H1 (cell line): ENCODE measurements around the gene CDPF1. TPM values are rescaled to one million over a fixed set of nuclear protein-coding genes. Genes with fewer than 3 reads are reported as not detected.

Experiments used
- CTCF ChIA-PET: fragments of 300-600 bp; sonication (Branson Sonifier 250); formaldehyde crosslinking; loops from one replicate; lab custom pipeline; 2021; ENCODE audit not compliant: partially characterized antibody; lab: Charles Lee
- POLR2A ChIA-PET: fragments of 300-600 bp; sonication (Branson Sonifier 250); formaldehyde crosslinking; loops from one replicate; lab custom pipeline; 2021; ENCODE audit warnings: inconsistent platforms; ENCODE audit not compliant: partially characterized antibody; lab: Charles Lee
- DNase-seq, 2 experiments: peaks; one replicate each; pipeline versions ENCODE4 v3.0.0 to v3.0.0-alpha.2; 2010 to 2022; ENCODE audit warnings: low spot score in 2 of 2, low read depth in 1 of 2, mixed read lengths in 1 of 2
- FAIRE-seq: peaks from 2 replicates; lab custom pipeline; 2011; peaks lifted over from hg19 to GRCh38; lab: Jason Lieb, UNC
- H2AFZ ChIP-seq: 2 replicates; pipeline ENCODE4 v1.8.1; 2012; ENCODE audit warnings: low read length, inconsistent platforms
- H2AK5ac ChIP-seq: 2 replicates; pipeline ENCODE4 v1.6.1; 2013; ENCODE audit warnings: low read depth, low read length
- H2BK120ac ChIP-seq: replicated peaks from 2 replicates; pipeline ENCODE3; 2013; ENCODE audit warnings: low read depth, low read length, inconsistent platforms
- H2BK12ac ChIP-seq: 2 replicates; pipeline ENCODE4 v1.6.1; 2013; ENCODE audit warnings: low read depth, low read length
- H2BK15ac ChIP-seq: 2 replicates; pipeline ENCODE4 v1.6.1; 2013; ENCODE audit warnings: low read length
- H2BK20ac ChIP-seq: 2 replicates; pipeline ENCODE4 v1.6.1; 2013; ENCODE audit warnings: low read length
- H2BK5ac ChIP-seq: 2 replicates; pipeline ENCODE4 v1.6.1; 2013; ENCODE audit warnings: low read depth, low read length
- H3K14ac ChIP-seq: 2 replicates; pipeline ENCODE4 v1.6.1; 2013; ENCODE audit warnings: inconsistent platforms; ENCODE audit not compliant: insufficient read length
- H3K18ac ChIP-seq: 2 replicates; pipeline ENCODE4 v1.6.1; 2013; ENCODE audit warnings: low read length; ENCODE audit errors: extremely low read depth
- H3K23ac ChIP-seq: 2 replicates; pipeline ENCODE4 v1.6.1; 2013; ENCODE audit warnings: inconsistent platforms; ENCODE audit not compliant: insufficient read length
- H3K23me2 ChIP-seq: 2 replicates; pipeline ENCODE4 v1.6.1; 2013; ENCODE audit warnings: low read depth, low read length
- H3K27ac ChIP-seq: 2 replicates; pipeline ENCODE4 v1.6.1; 2011; ENCODE audit warnings: low read depth, low read length, inconsistent platforms
- H3K27me3 ChIP-seq, 4 experiments: replicated peaks in 1 of 4; 1 replicate in 1 of 4; 2 replicates in 3 of 4; pipeline versions ENCODE4 v1.6.1 to v1.8.1; 2011 to 2013; ENCODE audit warnings: low read length in 3 of 4, mild to moderate bottlenecking in 3 of 4, inconsistent platforms in 2 of 4, mixed read lengths in 2 of 4, moderate library complexity in 1 of 4; ENCODE audit not compliant: control insufficient read depth in 3 of 4, insufficient read depth in 3 of 4; ENCODE audit errors: extremely low read depth in 1 of 4
- H3K36me3 ChIP-seq, 4 experiments: 2 replicates each; pipeline versions ENCODE4 v1.6.1 to v1.8.1; 2011 to 2013; ENCODE audit warnings: mild to moderate bottlenecking in 4 of 4, low read length in 3 of 4, moderate library complexity in 2 of 4, control low read depth in 1 of 4, inconsistent platforms in 1 of 4; ENCODE audit not compliant: insufficient read depth in 4 of 4, control insufficient read depth in 2 of 4
- H3K4ac ChIP-seq: replicated peaks from 2 replicates; pipeline ENCODE3; 2013; ENCODE audit warnings: low read length, low read depth, mixed read lengths, inconsistent platforms; ENCODE audit not compliant: insufficient read length
- H3K4me1 ChIP-seq, 4 experiments: replicated peaks in 1 of 4; 1 replicate in 1 of 4; 2 replicates in 3 of 4; pipeline versions ENCODE4 v1.6.1 to v1.8.1; 2011 to 2013; ENCODE audit warnings: low read length in 3 of 4, inconsistent platforms in 2 of 4, mixed read lengths in 1 of 4; ENCODE audit not compliant: insufficient read depth in 4 of 4, control insufficient read depth in 3 of 4
- H3K4me2 ChIP-seq, 2 experiments: 2 replicates each; pipeline versions ENCODE4 v1.6.1 to v1.8.1; 2011 to 2013; ENCODE audit warnings: low read depth in 2 of 2, low read length in 2 of 2, control low read depth in 1 of 2, inconsistent platforms in 1 of 2, mild to moderate bottlenecking in 1 of 2; ENCODE audit not compliant: insufficient read depth in 1 of 2
- H3K4me3 ChIP-seq, 4 experiments: fragments of 200-600, 300-600 bp in 1 of 4; sonication (generic), shearing (Covaris generic), sonication (Bioruptor Twin) in 1 of 4; 2 replicates each; pipeline versions ENCODE4 v1.5.1 to v1.8.1; 2011 to 2016; ENCODE audit warnings: low read length in 4 of 4, low read depth in 3 of 4, control low read depth in 2 of 4, inconsistent platforms in 2 of 4, mild to moderate bottlenecking in 2 of 4, mixed read lengths in 1 of 4, moderate library complexity in 1 of 4; ENCODE audit not compliant: insufficient read depth in 2 of 4; ENCODE audit errors: extremely low read depth in 1 of 4
- H3K56ac ChIP-seq: replicated peaks from 2 replicates; pipeline ENCODE3; 2013; ENCODE audit warnings: low read depth, mild to moderate bottlenecking, mixed read lengths, low read length, inconsistent platforms; ENCODE audit not compliant: insufficient read length
- H3K79me1 ChIP-seq: 2 replicates; pipeline ENCODE4 v1.6.1; 2013; ENCODE audit warnings: low read depth, low read length, control low read depth
- H3K79me2 ChIP-seq, 2 experiments: 2 replicates each; pipeline versions ENCODE4 v1.6.1 to v1.8.1; 2012 to 2013; ENCODE audit warnings: low read length in 2 of 2, mild to moderate bottlenecking in 2 of 2, inconsistent platforms in 1 of 2; ENCODE audit not compliant: insufficient read depth in 2 of 2, control insufficient read depth in 1 of 2
- H3K9ac ChIP-seq, 4 experiments: replicated peaks in 1 of 4; 1 replicate in 1 of 4; 2 replicates in 3 of 4; pipeline versions ENCODE4 v1.6.1 to v1.8.1; 2011 to 2013; ENCODE audit warnings: low read depth in 3 of 4, low read length in 3 of 4, control low read depth in 2 of 4, mild to moderate bottlenecking in 2 of 4, moderate library complexity in 2 of 4, inconsistent platforms in 1 of 4; ENCODE audit errors: extremely low read depth in 1 of 4
- H3K9me3 ChIP-seq, 2 experiments: 2 replicates each; pipeline versions ENCODE4 v1.6.1 to v1.8.1; 2012 to 2013; ENCODE audit warnings: mild to moderate bottlenecking in 2 of 2, moderate library complexity in 2 of 2, control low read depth in 1 of 2, inconsistent platforms in 1 of 2, low read depth in 1 of 2, low read length in 1 of 2, mixed read lengths in 1 of 2; ENCODE audit not compliant: insufficient read depth in 2 of 2
- H4K20me1 ChIP-seq, 2 experiments: replicated peaks in 1 of 2; 2 replicates each; pipeline versions ENCODE3 to v1.8.1; 2011 to 2013; ENCODE audit warnings: inconsistent platforms in 2 of 2, low read length in 2 of 2, mild to moderate bottlenecking in 1 of 2; ENCODE audit not compliant: insufficient read depth in 2 of 2, control insufficient read depth in 1 of 2
- H4K5ac ChIP-seq: 2 replicates; pipeline ENCODE4 v1.6.1; 2013; ENCODE audit warnings: low read length, low read depth, mixed read lengths, inconsistent platforms; ENCODE audit not compliant: insufficient read length
- H4K8ac ChIP-seq: 2 replicates; pipeline ENCODE4 v1.8.0; 2013; ENCODE audit warnings: mild to moderate bottlenecking, moderate library complexity, low read length, inconsistent platforms; ENCODE audit not compliant: insufficient read depth; ENCODE audit errors: extremely low read depth
- H4K91ac ChIP-seq: replicated peaks from 2 replicates; pipeline ENCODE3; 2013; ENCODE audit warnings: low read length, mixed read lengths, inconsistent platforms; ENCODE audit not compliant: insufficient read length
- BACH1 ChIP-seq: IDR thresholded peaks from 2 replicates; pipeline ENCODE4 v1.6.1; 2012; ENCODE audit warnings: low read length, improper control_type of control experiment
- BRCA1 ChIP-seq: IDR thresholded peaks from 2 replicates; pipeline ENCODE4 v1.6.1; 2012; ENCODE audit warnings: low read depth, low read length, improper control_type of control experiment
- CBX5 ChIP-seq: fragments of 300-800, 300-1000 bp; sonication (generic); IDR thresholded peaks from 2 replicates; pipeline ENCODE4 v1.7.1; 2016; ENCODE audit warnings: antibody characterized with exemption, low read length, low read depth
- CHD2 ChIP-seq: IDR thresholded peaks from 2 replicates; pipeline ENCODE4 v1.6.1; 2012; ENCODE audit warnings: low read length, improper control_type of control experiment
- CTBP2 ChIP-seq: IDR thresholded peaks from 2 replicates; pipeline ENCODE4 v1.7.0; 2011; ENCODE audit warnings: borderline replicate concordance, mild to moderate bottlenecking, moderate library complexity, mixed read lengths, low read length; ENCODE audit not compliant: insufficient read depth, insufficient read length
- CTCF ChIP-seq, 3 experiments: IDR thresholded peaks; 1 replicate in 2 of 3; 2 replicates in 1 of 3; pipeline versions ENCODE4 v1.5.1 to v1.6.1; 2011; ENCODE audit warnings: low read length in 3 of 3, mild to moderate bottlenecking in 3 of 3, inconsistent platforms in 2 of 3, low read depth in 1 of 3, moderate library complexity in 1 of 3; ENCODE audit not compliant: insufficient read depth in 1 of 3; ENCODE audit errors: control extremely low read depth in 1 of 3
- KDM5A ChIP-seq: fragments of 200-600 bp; IDR thresholded peaks from 2 replicates; pipeline ENCODE4 v1.7.1; 2012; ENCODE audit warnings: mild to moderate bottlenecking, low read length, inconsistent platforms, mixed read lengths
- RBBP5 ChIP-seq: IDR thresholded peaks from 2 replicates; pipeline ENCODE4 v1.7.1; 2012; ENCODE audit warnings: low read depth, mild to moderate bottlenecking, inconsistent platforms, low read length, moderate library complexity, borderline replicate concordance
- SP4 ChIP-seq: IDR thresholded peaks from 2 replicates; pipeline ENCODE4 v1.6.1; 2012; ENCODE audit warnings: low read length, inconsistent platforms
- WGBS, 2 experiments: shearing (Covaris generic) in 1 of 2; methylation state at CpG; one replicate each; pipeline versions ENCODE4 v1.1.6 to v1.1.7; 2013 to 2015; ENCODE audit warnings: low lambda C conversion rate in 2 of 2, mixed read lengths in 2 of 2, inconsistent platforms in 1 of 2, low coverage in 1 of 2, missing lambda C conversion rate in 1 of 2; ENCODE audit not compliant: insufficient replicate concordance in 2 of 2, insufficient coverage in 1 of 2, insufficient read length in 1 of 2; ENCODE audit errors: extremely low coverage in 1 of 2, missing lambda C conversion rate in 1 of 2; 5-methylcytosine and 5-hydroxymethylcytosine counted together
- polyA plus RNA-seq, 7 experiments: library from polyadenylated mRNA; depleted of rRNA in 3 of 7; stranded (reverse) in 5 of 7; unstranded in 2 of 7; fragments of >200 nt in 5 of 7; fragments of 200-250 nt in 2 of 7; gene quantifications; 1 replicate in 5 of 7; 2 replicates in 1 of 7; 4 replicates in 1 of 7; pipeline versions ENCODE4 v1.2.1 to v1.2.3, GENCODE V29; 2011 to 2013; ENCODE audit warnings: missing spikeins in 2 of 7, mixed read lengths in 2 of 7
- total RNA-seq: library from RNA; stranded (reverse); fragmentation: NEBNext Ultra II Directional; extraction: Animal tissue kit (Norgen Biotek cat#: 25700); gene quantifications from 2 replicates; pipeline ENCODE4 v1.2.1, GENCODE V29; 2021
- TF ChIP-seq, protein P1 (sequence below): IDR thresholded peaks from 2 replicates; pipeline ENCODE4 v1.6.1; 2011; ENCODE audit warnings: low read length, improper control_type of control experiment

Gene CDPF1
- total and polyA plus RNA-seq, 2 of the 8 experiments (the other 6 are each of a cell fraction or from before 2014, with no cell fraction given), result 9.7 to 13.7 TPM

GRCh38 chr22:46250783-46251125 is 661 bp upstream of the CDPF1 start:
- Histone ChIP-seq H2AFZ (no peak overlapping the region), H3K4ac (no peak overlapping the region), H3K27me3 (peaks cover 0 to 4% (median 0%) of the 10 kb centered on the region in 4 experiments; a peak in 2 of 7 replicates), H3K79me1 (no peaks in the 10 kb centered on the region; the same call in 1 of the 2 replicates), H2BK15ac (no peak overlapping the region), H4K20me1 (no peaks in the 10 kb centered on the region), H3K23ac (no peak overlapping the region), H4K5ac (no peak overlapping the region), H3K14ac (no peak overlapping the region), H2BK12ac (no peak overlapping the region), H4K91ac (no peak overlapping the region), H3K4me1 (peaks cover 0 to 4% (median 2%) of the 10 kb centered on the region in 4 experiments; a peak in 4 of 7 replicates), H2BK20ac (no peak overlapping the region), H2AK5ac (no peak overlapping the region), H3K56ac (no peak overlapping the region), H3K9me3 (no peaks in the 10 kb centered on the region; a peak in 1 of 4 replicates), H3K27ac (no peak overlapping the region), H2BK120ac (no peak overlapping the region), H2BK5ac (peak overlapping the region; percentile 35; the same call in 1 of the 2 replicates), H3K4me2 (peak overlapping the region; percentile 62 to 96), H3K4me3 (peak overlapping the region; percentile 55 to 70 (median 62)), H4K8ac (peak overlapping the region; percentile 80), H3K23me2 (peaks cover 5% of the 10 kb centered on the region; the same call in 1 of the 2 replicates), H3K36me3 (no peaks in the 10 kb centered on the region), H3K18ac (peak overlapping the region; percentile 64), H3K79me2 (no peaks in the 10 kb centered on the region), H3K9ac (no peak overlapping the region; a peak in 1 of 7 replicates)
- no peak for FAIRE-seq
- peak in 1 of 2 experiments; percentile 67 for DNase-seq
- ChIA-PET CTCF (interaction anchor here (1.2 to 1.5 kb wide), 3 partner anchors 9 to 12 kb away, joined by 3 to 6 read pairs (median 3); partner anchors contain the start of gene PKDREJ), POLR2A (interaction anchor here (0.9 to 2.9 kb wide), 4 partner anchors 10 to 59 kb away, joined by 4 to 13 read pairs (median 4); partner anchors contain the start of genes PKDREJ and TTC38)
- 38% methylated on average over 9 of the region's 25 CpGs; no CpG with 5 or more reads in 1 of the 2 experiments for WGBS, 2 experiments
- TF ChIP-seq KDM5A, result no peak
- no peak for TF ChIP-seq RBBP5
- TF ChIP-seq BACH1, result no peak
- TF ChIP-seq, protein P1, sequence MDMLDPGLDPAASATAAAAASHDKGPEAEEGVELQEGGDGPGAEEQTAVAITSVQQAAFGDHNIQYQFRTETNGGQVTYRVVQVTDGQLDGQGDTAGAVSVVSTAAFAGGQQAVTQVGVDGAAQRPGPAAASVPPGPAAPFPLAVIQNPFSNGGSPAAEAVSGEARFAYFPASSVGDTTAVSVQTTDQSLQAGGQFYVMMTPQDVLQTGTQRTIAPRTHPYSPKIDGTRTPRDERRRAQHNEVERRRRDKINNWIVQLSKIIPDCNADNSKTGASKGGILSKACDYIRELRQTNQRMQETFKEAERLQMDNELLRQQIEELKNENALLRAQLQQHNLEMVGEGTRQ, result no peak
- TF ChIP-seq CTCF (IDR thresholded peaks at IDR 0.05; ENCODE audit: control extremely low read depth in 1 of 3, insufficient read depth in 1 of 3, low read depth in 1 of 3, low read length in 3 of 3), result no peak
- no peak for TF ChIP-seq CTBP2
- TF ChIP-seq BRCA1, result no peak
- TF ChIP-seq SP4, result no peak
- no peak for TF ChIP-seq CHD2
- TF ChIP-seq CBX5, result no peak
